Heart left ventricle (tissue), 16 donors: Measurements from ENCODE around the gene CBX4. TPM values are rescaled to one million over a fixed set of nuclear protein-coding genes. Genes with fewer than 3 reads are reported as not detected.

Experiments
- ATAC-seq, 4 donors: fragments of 200-7000 bp; cut with Tn5 transposase; one replicate each; pipeline ENCODE4 v1.9.1; 2020 to 2022; ENCODE audit warnings: moderate library complexity in 4 of 4, mild to moderate bottlenecking in 3 of 4, moderate number of reproducible peaks in 1 of 4
- DNase-seq, 5 donors: peaks; one replicate each; pipeline ENCODE4 v3.0.0-alpha.2; 2020
- H3K27ac ChIP-seq, 12 donors: fragments of 200-600 bp; sonication (generic) in 4 of 12; one replicate each; pipeline versions ENCODE4 v1.5.0 to v1.8.0; 2016 to 2022; ENCODE audit warnings: mild to moderate bottlenecking in 2 of 12
- H3K27me3 ChIP-seq, 9 donors: fragments of 200-600 bp; sonication (generic) in 2 of 9; one replicate each; pipeline versions ENCODE4 v1.5.1 to v1.8.0; 2016 to 2022; ENCODE audit warnings: mild to moderate bottlenecking in 3 of 9
- H3K36me3 ChIP-seq, 9 donors: fragments of 200-600 bp; sonication (generic) in 2 of 9; one replicate each; pipeline versions ENCODE4 v1.5.0 to v1.8.0; 2018 to 2022; ENCODE audit warnings: mild to moderate bottlenecking in 2 of 9
- H3K4me1 ChIP-seq, 12 donors: fragments of 200-600 bp; sonication (generic) in 4 of 12; one replicate each; pipeline versions ENCODE4 v1.5.0 to v1.8.0; 2016 to 2022; ENCODE audit warnings: mild to moderate bottlenecking in 3 of 12
- H3K4me3 ChIP-seq, 12 donors: fragments of 200-600 bp; sonication (generic) in 4 of 12; one replicate each; pipeline versions ENCODE4 v1.5.0 to v1.8.0; 2017 to 2022; ENCODE audit warnings: mild to moderate bottlenecking in 9 of 12, moderate library complexity in 4 of 12
- H3K9me3 ChIP-seq, 12 donors: fragments of 200-600 bp; sonication (generic) in 4 of 12; one replicate each; pipeline versions ENCODE4 v1.5.0 to v1.8.0; 2016 to 2022; ENCODE audit warnings: mild to moderate bottlenecking in 1 of 12
- POLR2A ChIP-seq, 2 donors: fragments of 450-650 bp; IDR thresholded peaks; one replicate each; pipeline ENCODE4 v1.6.1; 2017; ENCODE audit warnings: antibody characterized with exemption in 2 of 2, mild to moderate bottlenecking in 2 of 2, moderate library complexity in 2 of 2
- WGBS, 4 donors: extraction: QIAGEN DNeasy Blood & Tissue Kit in 2 of 4; methylation state at CpG; one replicate each; pipeline versions ENCODE4 v1.1.5 to v1.1.7; 2013 to 2018; 5-methylcytosine and 5-hydroxymethylcytosine counted together
- intact Hi-C, 10 donors: fragments of 100-400 bp; cut with DNase I; formaldehyde crosslinking; loops; one replicate each; pipeline versions ENCODE4 v1.11.1 to v1.14.2; 2022
- polyA plus RNA-seq, 2 donors: library from polyadenylated mRNA; stranded (reverse); fragments of 200-250 nt; gene quantifications; one replicate each; pipeline ENCODE4 v1.2.3, GENCODE V29; 2013
- total RNA-seq, 9 donors: library from RNA; depleted of rRNA in 2 of 9; stranded (reverse); fragments of >200 nt in 2 of 9; fragmentation: NEBNext Ultra II Directional in 3 of 9; extraction: Animal tissue kit (Norgen Biotek cat#: 25700) in 3 of 9; gene quantifications; one replicate each; pipeline versions ENCODE4 v1.1.0 to v1.2.4, GENCODE V29; 2016 to 2023
- TF ChIP-seq, protein P1 (sequence below), 12 donors: fragments of 200-600 bp; sonication (generic) in 4 of 12; IDR thresholded peaks; one replicate each; pipeline versions ENCODE4 v1.5.0 to v1.8.0; 2018 to 2022; ENCODE audit warnings: antibody characterized with exemption in 12 of 12, mild to moderate bottlenecking in 5 of 12
- donor health status: ischemic (EF 13 %, LVEDD 7.1; RV severe dilation, severe dysfunction).
- donor health status: healthy with polysubstance abuse.
- donor health status: DM: no; HTN: yes; CAD: no.
- donor health status: DM: no; HTN: no; CAD: no.
- donor health status: ischemic (EF 25% LVEDD 6.9; RV normal size, moderate dysfunction).
- donor health status: ischemic (EF 25% LVEDD 5.7; RV mildly dilated, moderate dysfunction).
- donor health status: healthy.
- donor health status: DM: yes; HTN: yes; CAD: no.
- donor health status: ischemic (EF 35%, LVEDD 5.7; RV mildly dilated, moderate dysfunction).
- donor health status: nonischemic (EF 11% LVEDD 7.7; RV severe dilation, severe dysfunction).
- donor health status: DM: yes; HTN: yes; CAD: no.
- donor health status: PGD.
- donor health status: ischemic (EF 29% LVEDD 5.4; RV normal size, mild dysfunction).
- donor health status: nonischemic (EF 23%, LVEDD 6.1; RV moderate dilation, normal function).

The CBX4 gene
- total and polyA plus RNA-seq, 11 donors, result 10.9 to 41.1 (median 26.8) TPM

- H3K4me3 ChIP-seq, result peak overlapping the region; percentile 1 to 55 (median 46)
- H3K27ac ChIP-seq, result peak overlapping the region; percentile 35 to 90 (median 80)
- H3K27me3 ChIP-seq, result no peaks in the 10 kb centered on the region
- DNase-seq (peak in 3 of 5 donors; percentile 49 to 60 (median 54)), ATAC-seq (peak in 3 of 4 donors; percentile 23 to 34 (median 27))
- intact Hi-C loops, result loop anchor here in 1 of 10 donors (10.0 kb wide), 1 partner anchor 88 kb away; no protein-coding TSS in a partner anchor
- H3K36me3 ChIP-seq, result peaks cover 2 to 37% (median 21%) of the 10 kb centered on the region in 9 donors
- H3K4me1 ChIP-seq, result peaks cover 0 to 66% (median 47%) of the 10 kb centered on the region in 12 donors
- WGBS, 4 donors, result 12 to 30% (median 18%) methylated on average over 29 to 72 of the region's 72 CpGs
- TF ChIP-seq, protein P1, sequence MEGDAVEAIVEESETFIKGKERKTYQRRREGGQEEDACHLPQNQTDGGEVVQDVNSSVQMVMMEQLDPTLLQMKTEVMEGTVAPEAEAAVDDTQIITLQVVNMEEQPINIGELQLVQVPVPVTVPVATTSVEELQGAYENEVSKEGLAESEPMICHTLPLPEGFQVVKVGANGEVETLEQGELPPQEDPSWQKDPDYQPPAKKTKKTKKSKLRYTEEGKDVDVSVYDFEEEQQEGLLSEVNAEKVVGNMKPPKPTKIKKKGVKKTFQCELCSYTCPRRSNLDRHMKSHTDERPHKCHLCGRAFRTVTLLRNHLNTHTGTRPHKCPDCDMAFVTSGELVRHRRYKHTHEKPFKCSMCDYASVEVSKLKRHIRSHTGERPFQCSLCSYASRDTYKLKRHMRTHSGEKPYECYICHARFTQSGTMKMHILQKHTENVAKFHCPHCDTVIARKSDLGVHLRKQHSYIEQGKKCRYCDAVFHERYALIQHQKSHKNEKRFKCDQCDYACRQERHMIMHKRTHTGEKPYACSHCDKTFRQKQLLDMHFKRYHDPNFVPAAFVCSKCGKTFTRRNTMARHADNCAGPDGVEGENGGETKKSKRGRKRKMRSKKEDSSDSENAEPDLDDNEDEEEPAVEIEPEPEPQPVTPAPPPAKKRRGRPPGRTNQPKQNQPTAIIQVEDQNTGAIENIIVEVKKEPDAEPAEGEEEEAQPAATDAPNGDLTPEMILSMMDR (IDR thresholded peaks at IDR 0.05), result no peak
- no peak for TF ChIP-seq POLR2A (IDR thresholded peaks at IDR 0.05)
- no peaks in the 10 kb centered on the region for H3K9me3 ChIP-seq
These were observed 6.8 kb downstream of the CBX4 start for GRCh38 chr17:79832218-79833109.

- peak; percentile 59 to 75 (median 67) for ATAC-seq
- peaks cover 0 to 61% (median 38%) of the 10 kb centered on the region in 12 donors for H3K4me1 ChIP-seq
- peak overlapping the region in 11 of 12 donors; percentile 1 to 55 (median 48) for H3K4me3 ChIP-seq
- WGBS, 4 donors, result 27 to 33% (median 29%) methylated on average over 30 to 33 of the region's 33 CpGs
- intact Hi-C loops, result loop anchor here in 2 of 10 donors (2.0 to 10.0 kb wide), 2 partner anchors 21 to 87 kb away; no protein-coding TSS in a partner anchor
- H3K36me3 ChIP-seq, result peaks cover 2 to 31% (median 21%) of the 10 kb centered on the region in 9 donors
- H3K9me3 ChIP-seq, result no peaks in the 10 kb centered on the region
- TF ChIP-seq, protein P1 (IDR thresholded peaks at IDR 0.05), result no peak
- no peak for TF ChIP-seq POLR2A (IDR thresholded peaks at IDR 0.05)
- peak; percentile 72 to 86 (median 81) for DNase-seq
- peak overlapping the region; percentile 35 to 90 (median 80) for H3K27ac ChIP-seq
- no peaks in the 10 kb centered on the region for H3K27me3 ChIP-seq
These were observed 7.7 kb downstream of the CBX4 start for GRCh38 chr17:79831265-79832217.

GRCh38 chr17:79830763-79831264 is 8.4 kb downstream of the CBX4 start:
- Histone ChIP-seq H3K9me3 (no peaks in the 10 kb centered on the region), H3K27me3 (no peaks in the 10 kb centered on the region), H3K27ac (peak overlapping the region in 4 of 12 donors; percentile 78 to 89 (median 82)), H3K4me3 (no peak overlapping the region), H3K4me1 (peaks cover 0 to 63% (median 32%) of the 10 kb centered on the region in 12 donors), H3K36me3 (peaks cover 2 to 26% (median 21%) of the 10 kb centered on the region in 9 donors)
- TF ChIP-seq, protein P1 (IDR thresholded peaks at IDR 0.05), result no peak
- TF ChIP-seq POLR2A (IDR thresholded peaks at IDR 0.05), result no peak
- 88 to 95% (median 94%) methylated on average over 8 of the region's 8 CpGs for WGBS, 4 donors
- intact Hi-C loops, result loop anchor here in 2 of 10 donors (2.0 to 10.0 kb wide), 2 partner anchors 20 to 86 kb away; no protein-coding TSS in a partner anchor
- ATAC-seq (no peak), DNase-seq (no peak)
